ENCODE measurements around the gene DNASE1. TPM values are rescaled to one million over a fixed set of nuclear protein-coding genes. Genes with fewer than 3 reads are reported as not detected.

Gene DNASE1
- total RNA-seq, 1 experiment from 2014 or later = 13.9 TPM

DNA sequence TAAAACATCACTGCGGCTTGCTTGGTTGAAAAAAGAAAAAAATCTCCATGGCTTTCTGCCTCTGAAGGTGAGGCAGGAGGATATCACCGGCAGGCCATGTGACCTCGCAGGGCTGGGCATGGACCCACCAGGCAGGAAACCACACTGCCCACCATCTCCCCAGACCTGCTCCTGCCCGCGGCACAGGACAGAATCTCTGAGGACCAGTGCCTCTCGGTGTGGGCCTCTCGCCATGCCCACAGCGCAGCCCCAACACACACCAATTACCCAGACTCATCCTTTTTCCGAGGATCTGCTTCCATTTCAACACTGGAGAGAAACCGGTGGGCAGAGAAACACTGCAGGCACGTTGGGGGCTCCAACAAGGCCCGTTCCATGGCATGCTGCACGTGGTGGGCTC lies 16.2 kb downstream of the DNASE1 start:
- Mint-ChIP-seq H3K4me3 (no peak overlapping the region), H3K27me3 (ENCODE audit: low read depth) (no peaks in the 10 kb centered on the region), H3K9me3 (no peaks in the 10 kb centered on the region), H3K36me3 (peaks cover 61% of the 10 kb centered on the region), H3K27ac (no peak overlapping the region), H3K4me1 (no peaks in the 10 kb centered on the region)
- DNase-seq (ENCODE audit: low spot score) (no peak), ATAC-seq (no peak)
- POLR2A ChIA-PET = interaction anchor here (1.3 kb wide), 1 partner anchor 55 kb away, joined by 3 read pairs; no protein-coding TSS in a partner anchor
- TF ChIP-seq, protein P1, sequence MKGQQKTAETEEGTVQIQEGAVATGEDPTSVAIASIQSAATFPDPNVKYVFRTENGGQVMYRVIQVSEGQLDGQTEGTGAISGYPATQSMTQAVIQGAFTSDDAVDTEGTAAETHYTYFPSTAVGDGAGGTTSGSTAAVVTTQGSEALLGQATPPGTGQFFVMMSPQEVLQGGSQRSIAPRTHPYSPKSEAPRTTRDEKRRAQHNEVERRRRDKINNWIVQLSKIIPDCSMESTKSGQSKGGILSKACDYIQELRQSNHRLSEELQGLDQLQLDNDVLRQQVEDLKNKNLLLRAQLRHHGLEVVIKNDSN (CRISPR knock-in tag; IDR thresholded peaks at IDR 0.05) = no peak
- TF ChIP-seq TEAD1 (CRISPR knock-in tag; IDR thresholded peaks at IDR 0.05) (no peak), HMGA2 (CRISPR knock-in tag; IDR thresholded peaks at IDR 0.05) (no peak), RELA (CRISPR knock-in tag; IDR thresholded peaks at IDR 0.05; ENCODE audit: borderline replicate concordance) (no peak), NFE2L1 (CRISPR knock-in tag; IDR thresholded peaks at IDR 0.05) (no peak)
- TF ChIP-seq, protein P2, sequence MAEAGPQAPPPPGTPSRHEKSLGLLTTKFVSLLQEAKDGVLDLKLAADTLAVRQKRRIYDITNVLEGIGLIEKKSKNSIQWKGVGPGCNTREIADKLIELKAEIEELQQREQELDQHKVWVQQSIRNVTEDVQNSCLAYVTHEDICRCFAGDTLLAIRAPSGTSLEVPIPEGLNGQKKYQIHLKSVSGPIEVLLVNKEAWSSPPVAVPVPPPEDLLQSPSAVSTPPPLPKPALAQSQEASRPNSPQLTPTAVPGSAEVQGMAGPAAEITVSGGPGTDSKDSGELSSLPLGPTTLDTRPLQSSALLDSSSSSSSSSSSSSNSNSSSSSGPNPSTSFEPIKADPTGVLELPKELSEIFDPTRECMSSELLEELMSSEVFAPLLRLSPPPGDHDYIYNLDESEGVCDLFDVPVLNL (CRISPR knock-in tag; IDR thresholded peaks at IDR 0.05; ENCODE audit: borderline replicate concordance, low read depth) = no peak
- CTCF ChIA-PET = no interaction called here

DNA sequence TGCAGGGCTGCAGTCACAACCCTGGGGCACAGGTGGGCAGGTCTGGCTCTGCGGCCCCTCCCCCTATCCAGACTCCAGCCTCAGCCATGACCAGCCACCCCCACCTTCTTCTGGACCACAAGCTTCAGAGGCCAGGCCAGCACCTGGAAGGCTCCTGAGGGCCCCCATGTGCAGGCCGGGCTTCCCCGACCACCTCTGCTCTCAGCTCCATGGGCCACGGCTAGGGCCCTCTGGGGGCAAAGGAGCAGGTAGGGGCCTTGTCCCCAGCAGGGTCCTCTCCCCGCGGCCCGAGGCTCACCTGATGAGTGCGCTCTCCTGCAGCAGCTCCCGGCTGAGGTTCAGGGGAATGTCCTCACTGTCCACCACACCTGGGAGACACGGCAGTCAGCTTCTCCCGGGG lies 16.9 kb downstream of the DNASE1 start:
- H3K4me1 Mint-ChIP-seq = no peaks in the 10 kb centered on the region
- DNase-seq (ENCODE audit: low spot score) (no peak), ATAC-seq (no peak)
- no peak overlapping the region for H3K27ac Mint-ChIP-seq
- H3K36me3 Mint-ChIP-seq = peaks cover 58% of the 10 kb centered on the region
- no peak overlapping the region for H3K4me3 Mint-ChIP-seq
- TF ChIP-seq, protein P3, sequence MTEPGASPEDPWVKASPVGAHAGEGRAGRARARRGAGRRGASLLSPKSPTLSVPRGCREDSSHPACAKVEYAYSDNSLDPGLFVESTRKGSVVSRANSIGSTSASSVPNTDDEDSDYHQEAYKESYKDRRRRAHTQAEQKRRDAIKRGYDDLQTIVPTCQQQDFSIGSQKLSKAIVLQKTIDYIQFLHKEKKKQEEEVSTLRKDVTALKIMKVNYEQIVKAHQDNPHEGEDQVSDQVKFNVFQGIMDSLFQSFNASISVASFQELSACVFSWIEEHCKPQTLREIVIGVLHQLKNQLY (CRISPR knock-in tag; IDR thresholded peaks at IDR 0.05) = no peak
- TF ChIP-seq, protein P4, sequence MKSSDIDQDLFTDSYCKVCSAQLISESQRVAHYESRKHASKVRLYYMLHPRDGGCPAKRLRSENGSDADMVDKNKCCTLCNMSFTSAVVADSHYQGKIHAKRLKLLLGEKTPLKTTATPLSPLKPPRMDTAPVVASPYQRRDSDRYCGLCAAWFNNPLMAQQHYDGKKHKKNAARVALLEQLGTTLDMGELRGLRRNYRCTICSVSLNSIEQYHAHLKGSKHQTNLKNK (CRISPR knock-in tag; IDR thresholded peaks at IDR 0.05) = no peak
- TF ChIP-seq FOXK1 (CRISPR knock-in tag; IDR thresholded peaks at IDR 0.05) (no peak), KAT7 (CRISPR knock-in tag; IDR thresholded peaks at IDR 0.05; ENCODE audit: borderline replicate concordance) (no peak), NR2C2 (CRISPR knock-in tag; IDR thresholded peaks at IDR 0.05) (no peak), ZNF317 (CRISPR knock-in tag; IDR thresholded peaks at IDR 0.05; ENCODE audit: borderline replicate concordance, low read depth) (no peak), ATF1 (CRISPR knock-in tag; IDR thresholded peaks at IDR 0.05) (no peak), GTF2I (CRISPR knock-in tag; conservative IDR thresholded peaks at IDR 0.05) (no peak)
- TF ChIP-seq, protein P5, sequence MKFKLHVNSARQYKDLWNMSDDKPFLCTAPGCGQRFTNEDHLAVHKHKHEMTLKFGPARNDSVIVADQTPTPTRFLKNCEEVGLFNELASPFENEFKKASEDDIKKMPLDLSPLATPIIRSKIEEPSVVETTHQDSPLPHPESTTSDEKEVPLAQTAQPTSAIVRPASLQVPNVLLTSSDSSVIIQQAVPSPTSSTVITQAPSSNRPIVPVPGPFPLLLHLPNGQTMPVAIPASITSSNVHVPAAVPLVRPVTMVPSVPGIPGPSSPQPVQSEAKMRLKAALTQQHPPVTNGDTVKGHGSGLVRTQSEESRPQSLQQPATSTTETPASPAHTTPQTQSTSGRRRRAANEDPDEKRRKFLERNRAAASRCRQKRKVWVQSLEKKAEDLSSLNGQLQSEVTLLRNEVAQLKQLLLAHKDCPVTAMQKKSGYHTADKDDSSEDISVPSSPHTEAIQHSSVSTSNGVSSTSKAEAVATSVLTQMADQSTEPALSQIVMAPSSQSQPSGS (CRISPR knock-in tag; IDR thresholded peaks at IDR 0.05; ENCODE audit: borderline replicate concordance, low read depth) = no peak
- TF ChIP-seq, protein P6, sequence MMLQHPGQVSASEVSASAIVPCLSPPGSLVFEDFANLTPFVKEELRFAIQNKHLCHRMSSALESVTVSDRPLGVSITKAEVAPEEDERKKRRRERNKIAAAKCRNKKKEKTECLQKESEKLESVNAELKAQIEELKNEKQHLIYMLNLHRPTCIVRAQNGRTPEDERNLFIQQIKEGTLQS (CRISPR knock-in tag; conservative IDR thresholded peaks at IDR 0.05) = no peak
- TF ChIP-seq, protein P7, sequence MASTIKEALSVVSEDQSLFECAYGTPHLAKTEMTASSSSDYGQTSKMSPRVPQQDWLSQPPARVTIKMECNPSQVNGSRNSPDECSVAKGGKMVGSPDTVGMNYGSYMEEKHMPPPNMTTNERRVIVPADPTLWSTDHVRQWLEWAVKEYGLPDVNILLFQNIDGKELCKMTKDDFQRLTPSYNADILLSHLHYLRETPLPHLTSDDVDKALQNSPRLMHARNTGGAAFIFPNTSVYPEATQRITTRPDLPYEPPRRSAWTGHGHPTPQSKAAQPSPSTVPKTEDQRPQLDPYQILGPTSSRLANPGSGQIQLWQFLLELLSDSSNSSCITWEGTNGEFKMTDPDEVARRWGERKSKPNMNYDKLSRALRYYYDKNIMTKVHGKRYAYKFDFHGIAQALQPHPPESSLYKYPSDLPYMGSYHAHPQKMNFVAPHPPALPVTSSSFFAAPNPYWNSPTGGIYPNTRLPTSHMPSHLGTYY (CRISPR knock-in tag; IDR thresholded peaks at IDR 0.05) = no peak
- H3K9me3 Mint-ChIP-seq = no peaks in the 10 kb centered on the region
- no peaks in the 10 kb centered on the region for H3K27me3 Mint-ChIP-seq (ENCODE audit: low read depth)
- ChIA-PET POLR2A (interaction anchor here (1.3 kb wide), 1 partner anchor 54 kb away, joined by 3 read pairs; no protein-coding TSS in a partner anchor), CTCF (no interaction called here)

Measured in WTC11 (cell line).